GM12874 (cell line): ENCODE measurements around the gene TRIO.

Experiments
- CTCF ChIP-seq: IDR thresholded peaks from 2 replicates; pipeline ENCODE4 v1.5.1; 2011; ENCODE audit warnings: low read depth, mild to moderate bottlenecking, control low read depth, low read length, moderate library complexity; ENCODE audit not compliant: insufficient read depth

Gene TRIO

GRCh38 chr5:14206028-14206725 lies 63.0 kb downstream of the TRIO start:
- no peak for TF ChIP-seq CTCF

GRCh38 chr5:14208071-14209021 lies 65.2 kb downstream of the TRIO start:
- TF ChIP-seq CTCF, result no peak

GRCh38 chr5:14209222-14209822 lies 66.2 kb downstream of the TRIO start:
- no peak for TF ChIP-seq CTCF

GRCh38 chr5:14209836-14210235 lies 66.7 kb downstream of the TRIO start:
- no peak for TF ChIP-seq CTCF

- TF ChIP-seq CTCF, result no peak
Measured at GRCh38 chr5:14210729-14211128, 67.6 kb downstream of the TRIO start.

GRCh38 chr5:14211818-14212803 lies 69.0 kb downstream of the TRIO start:
- no peak for TF ChIP-seq CTCF
